HG03354 (cell line): ENCODE results near the gene PHF14.
"Not testable (repeated sequence)": the region's sequence is repeated elsewhere in the genome, so short reads cannot be mapped to it uniquely, and the experiment has no call there.

Experiments used
- ATAC-seq: cut with Tn5 transposase; IDR thresholded peaks from one replicate; pipeline ENCODE4 v1.9.1; 2021; ENCODE audit warnings: mild to moderate bottlenecking; ENCODE audit not compliant: unreplicated experiment, poor library complexity, severe bottlenecking

The PHF14 gene

DNA sequence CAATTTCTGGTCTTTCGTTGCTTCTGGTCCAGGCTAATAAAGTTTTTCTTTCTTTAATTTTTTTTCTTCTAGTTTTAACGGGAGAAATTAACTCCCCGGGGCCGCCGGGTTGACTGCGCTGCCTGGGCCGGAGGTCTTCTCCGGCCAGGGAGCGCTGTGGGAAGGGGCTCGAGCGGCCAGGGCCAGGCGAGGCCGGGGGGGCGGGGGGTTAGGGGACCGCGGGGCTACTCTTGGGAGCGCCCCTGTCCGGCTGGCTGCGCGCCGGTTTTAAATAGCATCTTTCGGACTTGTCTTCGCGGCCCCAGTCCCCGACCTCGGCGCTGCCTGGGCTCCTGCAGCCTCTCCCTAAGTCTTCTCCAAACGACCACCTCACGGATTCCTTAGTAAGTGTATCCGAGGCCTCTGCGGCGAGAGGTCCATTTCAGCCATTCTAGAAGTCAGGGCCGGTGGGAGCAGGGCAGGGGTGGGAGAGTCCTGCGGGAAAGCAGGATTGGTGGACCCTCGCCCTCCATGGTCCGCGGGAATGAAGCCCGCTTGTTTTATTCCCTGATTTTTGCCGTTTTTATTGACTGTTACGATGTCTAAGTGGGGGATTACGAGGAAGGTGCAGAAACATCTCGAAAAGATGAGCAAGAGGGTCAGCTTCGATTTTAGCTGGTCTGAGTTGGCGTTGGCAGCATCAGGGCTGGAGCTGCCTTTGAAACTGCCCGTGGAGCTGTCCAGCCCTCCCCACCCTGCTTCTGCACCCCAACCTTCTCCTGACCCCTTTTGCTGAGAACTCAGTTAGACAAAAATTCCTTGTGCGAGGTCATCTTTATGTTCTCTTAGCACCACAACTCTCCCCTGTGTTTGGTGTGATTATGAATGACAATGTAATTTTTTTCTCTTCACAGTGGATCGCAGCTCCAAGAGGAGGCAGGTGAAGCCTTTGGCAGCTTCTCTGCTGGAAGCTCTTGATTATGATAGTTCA, 555 bp downstream of the PHF14 start:
- ATAC-seq: peak; percentile 33

DNA sequence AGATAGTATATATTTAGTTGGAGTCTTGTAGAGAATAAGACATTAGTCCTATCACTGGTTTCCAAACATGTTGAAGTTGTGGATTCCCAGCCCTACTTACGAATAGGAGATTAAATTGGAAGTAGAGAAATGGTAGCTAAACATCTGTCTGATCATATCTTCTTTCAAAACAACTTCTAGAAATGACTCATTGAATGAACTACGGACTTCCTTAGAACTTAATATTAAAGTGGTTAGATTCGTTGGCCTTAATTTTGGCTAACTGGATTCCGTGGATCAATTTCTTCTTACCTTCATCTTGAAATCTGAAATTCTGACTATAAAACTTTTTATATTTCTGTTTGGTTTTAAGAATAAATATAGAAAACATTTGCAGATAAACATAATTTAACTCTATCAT, 3.4 kb downstream of the PHF14 start:
- ATAC-seq: no peak

- ATAC-seq: no peak
These were observed 7.6 kb downstream of the PHF14 start for GRCh38 chr7:10981317-10981716.

DNA sequence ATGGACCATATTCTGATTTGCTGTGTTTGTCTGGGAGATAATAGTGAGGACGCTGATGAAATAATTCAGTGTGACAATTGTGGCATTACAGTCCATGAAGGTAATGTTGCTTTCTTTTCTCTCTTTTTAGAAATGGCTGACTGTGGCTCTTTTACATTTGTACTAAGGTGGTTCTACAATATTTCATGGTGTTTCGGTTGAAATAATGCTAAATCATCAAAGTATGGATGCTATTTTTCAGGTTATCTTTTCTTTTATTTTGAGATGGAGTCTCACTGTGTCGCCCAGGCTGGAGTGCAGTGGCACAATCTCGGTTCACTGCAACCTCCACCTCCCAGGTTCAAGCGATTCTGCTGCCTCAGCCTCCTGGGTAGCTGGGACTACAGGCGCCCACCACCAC, 17.1 kb downstream of the PHF14 start:
- not testable (repeated sequence) for ATAC-seq

DNA sequence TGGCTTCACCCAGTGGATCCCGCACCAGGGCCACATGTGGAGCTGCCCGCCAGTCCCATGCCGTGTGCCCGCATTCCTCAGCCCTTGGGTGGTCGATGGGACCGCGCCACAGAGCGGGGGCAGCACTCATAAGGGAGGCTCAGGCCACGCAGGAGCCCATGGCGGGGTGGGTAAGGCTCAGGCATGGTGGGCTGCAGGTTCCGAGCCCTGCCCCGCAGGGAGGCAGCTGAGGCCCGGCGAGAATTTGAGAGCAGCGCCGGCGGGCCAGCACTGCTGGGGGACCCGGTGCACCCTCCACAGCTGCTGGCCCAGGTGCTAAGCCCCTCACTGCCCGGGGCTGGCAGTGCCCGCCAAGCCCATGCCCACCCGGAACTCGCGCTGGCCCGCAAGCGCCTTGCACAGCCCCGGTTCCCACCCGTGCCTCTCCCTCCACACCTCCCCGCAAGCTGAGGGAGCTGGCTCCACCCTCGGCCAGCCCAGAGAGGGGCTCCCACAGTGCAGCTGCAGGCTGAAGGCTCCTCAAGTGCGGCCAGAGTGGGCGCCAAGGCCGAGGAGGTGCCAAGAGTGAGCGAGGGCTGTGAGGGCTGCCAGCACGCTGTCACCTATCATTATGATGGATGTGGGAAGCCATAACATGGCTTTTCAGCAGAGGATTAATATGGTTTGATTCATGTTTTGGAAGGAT, 22.0 kb downstream of the PHF14 start:
- ATAC-seq: not testable (repeated sequence)

- ATAC-seq: peak; percentile 54
These were observed 25.5 kb downstream of the PHF14 start for GRCh38 chr7:10998996-10999757.

DNA sequence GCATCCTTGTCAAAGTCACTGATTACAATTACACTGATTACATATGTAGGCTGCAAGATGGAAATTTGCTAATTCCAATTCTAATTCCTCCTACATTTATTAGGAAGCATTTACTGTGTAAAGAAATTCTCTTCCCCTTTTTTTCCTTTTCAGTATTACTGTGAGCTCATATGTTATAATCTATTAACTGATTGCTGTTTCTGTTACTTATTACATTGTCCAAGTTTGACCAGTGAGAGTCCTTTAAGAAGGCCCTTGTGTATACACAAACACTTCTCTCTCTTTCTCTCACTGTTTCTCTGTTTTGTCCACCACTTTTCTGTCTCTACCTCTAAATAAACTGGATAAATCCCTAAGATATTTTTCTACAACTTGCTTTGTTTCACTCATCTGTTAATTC, 31.5 kb downstream of the PHF14 start:
- peak; percentile 71 for ATAC-seq

GRCh38 chr7:11006291-11006690, 32.6 kb downstream of the PHF14 start:
- ATAC-seq: no peak

DNA sequence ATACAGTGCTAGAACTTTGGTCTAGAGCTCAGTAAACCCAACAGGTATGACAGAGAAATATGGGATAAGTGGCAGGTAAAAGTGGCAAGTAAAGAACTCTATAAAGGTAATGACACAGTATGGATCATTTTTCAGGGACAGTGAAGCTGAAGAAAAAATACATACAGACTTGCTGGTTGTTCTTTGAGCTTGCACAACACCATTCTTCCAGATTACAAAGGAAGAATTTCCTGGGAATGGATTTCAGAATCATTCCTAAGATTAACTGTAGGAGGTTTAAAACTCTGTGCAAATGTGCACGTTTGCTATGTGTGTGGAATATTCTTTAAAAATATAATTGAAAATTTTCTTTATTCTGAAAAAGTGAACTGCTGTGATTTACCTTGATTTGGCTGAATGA, 36.0 kb downstream of the PHF14 start:
- no peak for ATAC-seq

DNA sequence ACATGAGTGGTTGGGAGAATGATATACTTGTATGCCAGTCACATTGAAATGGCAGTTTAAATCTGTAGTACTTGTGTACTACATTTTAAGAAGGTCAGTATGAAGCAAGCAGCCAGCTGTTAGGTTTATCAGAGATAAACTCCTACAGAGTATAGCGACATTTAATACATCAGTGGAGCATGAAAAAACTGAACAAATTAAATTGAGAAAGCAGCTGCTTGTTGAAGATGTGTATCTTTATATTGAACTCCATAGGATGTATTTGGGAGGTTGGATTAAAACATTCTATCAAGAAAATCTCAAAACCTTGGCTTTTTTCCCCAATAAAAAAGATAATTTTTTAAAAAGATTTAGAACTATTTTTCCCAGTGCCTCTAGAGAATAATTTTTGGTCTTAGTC, 47.8 kb downstream of the PHF14 start:
- ATAC-seq: no peak

DNA sequence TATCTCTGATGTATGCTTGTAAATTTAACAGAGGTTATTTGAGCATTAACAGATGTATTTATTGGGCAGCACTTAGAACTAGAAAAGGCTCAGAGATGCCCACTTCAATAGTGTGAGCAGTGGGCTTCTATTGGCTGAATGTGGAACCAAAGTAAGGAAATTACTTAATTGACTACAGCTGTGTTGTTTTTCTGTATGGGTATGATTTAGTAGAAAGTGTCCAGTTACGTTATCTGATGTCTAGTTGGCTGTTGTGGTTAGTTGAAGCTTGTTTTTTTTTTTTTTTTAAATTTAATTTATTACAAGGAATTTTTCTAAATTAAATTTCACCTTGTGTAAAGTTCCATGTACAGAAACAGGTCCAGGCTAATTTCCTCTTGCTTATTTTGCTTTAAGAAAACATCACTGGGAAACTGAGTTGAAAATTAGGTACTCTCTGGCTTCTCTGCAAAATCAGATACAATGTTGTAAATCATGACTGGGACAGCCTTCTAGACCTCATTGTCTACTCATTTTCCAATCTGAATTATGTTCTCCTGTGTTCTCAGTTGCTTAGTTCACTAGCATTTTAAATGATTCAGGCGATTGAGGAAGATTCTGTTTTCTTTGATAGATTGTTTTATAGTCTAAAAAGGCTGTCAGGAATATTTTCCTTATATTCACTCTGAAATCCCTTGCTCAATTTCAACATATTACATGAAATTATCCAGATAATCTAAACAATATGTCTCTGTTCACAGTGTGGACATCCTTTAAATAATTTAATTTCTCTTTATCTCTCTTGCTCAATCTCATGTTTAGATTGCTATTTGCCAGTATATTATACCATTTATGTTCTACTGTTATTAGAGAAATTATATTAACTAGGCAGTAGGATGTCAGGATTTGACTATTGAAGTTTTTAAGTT, 53.0 kb downstream of the PHF14 start:
- ATAC-seq: no peak

- no peak for ATAC-seq
These were observed 62.0 kb downstream of the PHF14 start for GRCh38 chr7:11035661-11036060.

DNA sequence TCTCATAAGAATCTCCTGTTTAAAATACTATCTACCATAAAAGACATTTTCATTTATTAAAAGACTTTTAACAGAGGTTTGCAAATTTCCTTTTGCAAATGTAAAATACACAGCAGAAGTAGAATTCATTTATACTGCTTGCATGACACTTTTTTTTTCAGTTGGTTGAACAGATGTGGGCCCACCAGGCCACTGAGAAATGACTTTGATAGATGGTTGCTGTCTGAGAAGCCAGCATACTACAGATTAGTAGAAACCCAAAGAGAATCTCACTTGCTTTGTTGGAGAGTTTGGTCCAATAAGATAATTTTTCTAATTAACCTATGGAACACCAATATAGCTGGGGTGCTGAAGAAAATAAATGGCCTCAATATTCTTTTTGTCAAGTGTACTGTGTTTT, 66.3 kb downstream of the PHF14 start:
- no peak for ATAC-seq

DNA sequence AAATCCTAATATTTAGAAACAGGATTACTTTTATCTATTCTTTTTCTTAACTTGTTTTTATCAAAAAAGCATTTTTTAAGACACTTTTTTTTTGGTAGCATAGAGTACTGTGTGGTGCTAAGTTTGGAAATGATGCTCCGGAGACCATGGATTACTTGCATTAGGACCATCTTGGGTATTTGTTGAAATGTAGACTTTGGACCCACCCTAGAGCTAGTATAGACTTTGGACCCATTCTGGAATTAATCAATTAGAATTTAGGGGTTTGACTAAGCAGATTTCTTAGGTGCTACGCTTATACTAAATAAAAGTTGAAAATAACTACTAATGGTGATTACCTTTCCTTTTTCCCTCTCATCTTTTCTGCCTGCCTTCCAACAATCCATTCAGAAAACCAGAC, 80.4 kb downstream of the PHF14 start:
- ATAC-seq: no peak

- no peak for ATAC-seq
These were observed 87.2 kb downstream of the PHF14 start for GRCh38 chr7:11060893-11061292.

DNA sequence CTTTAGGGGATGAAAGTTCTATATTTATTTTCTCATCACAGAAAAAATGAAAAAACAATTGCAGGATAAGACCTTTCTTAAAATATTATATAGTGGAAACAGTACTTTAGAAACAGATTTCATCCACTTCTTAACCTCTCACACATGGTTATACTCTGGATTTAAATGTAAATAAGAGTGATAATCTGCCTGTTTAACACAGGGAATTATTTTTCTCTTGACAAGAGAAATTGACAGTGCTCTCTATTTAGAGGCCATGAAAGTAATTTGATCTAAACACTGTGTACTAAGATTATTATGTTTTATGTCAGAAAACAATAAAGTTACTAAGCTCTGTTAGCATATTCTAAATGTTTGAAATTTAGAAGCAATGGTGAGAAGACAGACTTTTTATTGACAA, 88.4 kb downstream of the PHF14 start:
- no peak for ATAC-seq

- ATAC-seq: no peak
These were observed 95.9 kb downstream of the PHF14 start for GRCh38 chr7:11069591-11069990.

DNA sequence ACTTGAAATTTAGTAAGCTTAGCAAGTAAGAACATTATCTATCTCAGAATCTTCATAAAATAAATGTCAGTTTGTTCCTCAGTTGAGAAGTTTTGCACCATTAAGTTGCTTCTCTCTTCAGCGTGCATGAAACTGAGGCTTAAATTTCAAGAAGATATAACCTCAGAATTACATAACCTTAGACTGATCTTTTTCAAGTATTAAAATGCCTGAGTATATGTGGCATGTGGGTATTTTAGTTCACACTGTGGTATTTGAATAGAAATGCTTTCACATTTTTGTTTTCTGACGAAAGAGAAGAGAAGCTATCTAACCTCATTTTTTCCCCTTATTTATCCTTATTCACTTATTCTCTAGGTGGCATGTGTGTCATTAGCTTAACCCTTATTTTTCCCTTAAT, 104.1 kb downstream of the PHF14 start:
- ATAC-seq: no peak

DNA sequence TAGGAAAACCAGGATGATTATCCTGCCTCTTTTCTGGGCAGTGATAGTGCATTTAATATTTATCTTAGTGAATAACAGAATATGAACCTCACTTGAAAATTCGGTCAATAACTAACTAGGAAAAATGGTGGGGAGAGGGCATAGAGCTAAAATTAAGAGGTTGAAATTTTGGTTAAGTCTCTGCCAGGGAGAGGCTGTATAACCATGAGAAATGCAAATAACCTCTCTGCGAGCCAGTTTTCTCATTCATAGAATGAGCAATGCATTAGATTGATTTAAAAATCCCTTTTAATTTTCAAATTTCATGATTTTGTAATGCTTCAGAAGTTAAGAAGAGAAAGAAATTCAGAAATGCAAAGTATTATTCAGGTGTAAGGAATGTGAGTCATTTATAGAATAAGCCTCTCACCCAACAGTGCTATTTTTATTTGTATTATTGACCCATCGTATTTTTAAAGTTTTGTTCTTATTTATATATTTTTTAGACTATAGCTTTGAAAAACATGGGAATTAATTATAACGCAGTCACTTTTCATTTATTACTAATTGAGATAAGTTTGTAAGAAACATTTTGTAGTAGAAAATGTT, 104.7 kb downstream of the PHF14 start:
- peak; percentile 46 for ATAC-seq
